Measurements from ENCODE around the gene RNF121. TPM values are rescaled to one million over a fixed set of nuclear protein-coding genes. Genes with fewer than 3 reads are reported as not detected.

Gene RNF121
- total and polyA plus RNA-seq, 7 donors, result 23.0 to 51.7 (median 27.5) TPM

DNA sequence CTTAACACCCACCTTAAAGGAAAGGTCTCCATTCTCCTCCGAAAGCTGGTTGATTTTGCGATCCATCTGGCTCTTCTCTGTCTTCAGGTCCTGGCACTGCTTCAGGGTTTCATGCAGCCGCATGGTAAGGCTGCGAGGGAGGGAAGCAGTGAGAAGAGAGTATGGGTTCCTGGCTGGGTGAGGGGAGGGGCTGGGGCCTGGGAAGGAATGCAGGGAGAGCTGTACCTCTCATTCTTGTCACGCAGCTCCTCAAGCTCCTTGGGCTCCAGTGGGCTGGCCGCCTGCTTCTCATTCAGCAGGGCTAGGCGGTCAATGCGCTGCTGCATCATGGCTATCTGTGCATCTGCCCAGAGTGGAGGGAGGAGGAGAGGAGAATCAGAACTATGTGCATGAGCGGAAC, 89.3 kb downstream of the RNF121 start:
- Histone ChIP-seq H3K4me1 (peaks cover 20% of the 10 kb centered on the region), H3K9me3 (no peaks in the 10 kb centered on the region), H3K27ac (no peak overlapping the region), H3K36me3 (ENCODE audit: insufficient read depth in 1 of 2, low read depth in 1 of 2) (peaks cover 19 to 100% of the 10 kb centered on the region in 2 donors), H3K27me3 (ENCODE audit: insufficient read depth in 3 of 3, low read length in 2 of 3) (no peaks in the 10 kb centered on the region), H3K4me3 (no peak overlapping the region)
- TF ChIP-seq, protein P1, sequence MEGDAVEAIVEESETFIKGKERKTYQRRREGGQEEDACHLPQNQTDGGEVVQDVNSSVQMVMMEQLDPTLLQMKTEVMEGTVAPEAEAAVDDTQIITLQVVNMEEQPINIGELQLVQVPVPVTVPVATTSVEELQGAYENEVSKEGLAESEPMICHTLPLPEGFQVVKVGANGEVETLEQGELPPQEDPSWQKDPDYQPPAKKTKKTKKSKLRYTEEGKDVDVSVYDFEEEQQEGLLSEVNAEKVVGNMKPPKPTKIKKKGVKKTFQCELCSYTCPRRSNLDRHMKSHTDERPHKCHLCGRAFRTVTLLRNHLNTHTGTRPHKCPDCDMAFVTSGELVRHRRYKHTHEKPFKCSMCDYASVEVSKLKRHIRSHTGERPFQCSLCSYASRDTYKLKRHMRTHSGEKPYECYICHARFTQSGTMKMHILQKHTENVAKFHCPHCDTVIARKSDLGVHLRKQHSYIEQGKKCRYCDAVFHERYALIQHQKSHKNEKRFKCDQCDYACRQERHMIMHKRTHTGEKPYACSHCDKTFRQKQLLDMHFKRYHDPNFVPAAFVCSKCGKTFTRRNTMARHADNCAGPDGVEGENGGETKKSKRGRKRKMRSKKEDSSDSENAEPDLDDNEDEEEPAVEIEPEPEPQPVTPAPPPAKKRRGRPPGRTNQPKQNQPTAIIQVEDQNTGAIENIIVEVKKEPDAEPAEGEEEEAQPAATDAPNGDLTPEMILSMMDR (IDR thresholded peaks at IDR 0.05), result no peak
- intact Hi-C loops (cut with DNase I), result loop anchor here (10.0 kb wide), 1 partner anchor 217 kb away; no protein-coding TSS in a partner anchor
- no peak for ATAC-seq
- no peak for DNase-seq
- WGBS, 3 donors, result 91 to 94% (median 92%) methylated on average over 9 of the region's 9 CpGs

DNA sequence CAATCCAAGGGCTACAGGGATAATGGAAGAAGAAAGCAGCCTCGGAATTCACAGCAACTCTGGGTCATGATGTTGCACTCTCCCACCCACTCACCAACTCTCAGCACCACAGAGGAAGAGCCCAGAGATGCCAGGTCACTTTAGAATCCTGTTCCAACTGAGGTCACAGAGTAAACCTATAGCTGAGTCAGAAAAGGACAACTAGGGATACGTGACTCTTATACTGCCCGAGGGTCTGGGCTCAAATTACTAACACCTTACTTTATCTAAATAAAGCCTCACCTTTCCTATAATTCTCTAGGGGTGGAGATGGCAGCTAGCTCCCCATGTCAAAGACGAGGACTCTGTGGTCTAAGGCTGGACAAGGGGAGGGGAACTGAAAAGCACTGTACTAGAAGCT, 94.5 kb downstream of the RNF121 start:
- TF ChIP-seq, protein P1 (IDR thresholded peaks at IDR 0.05), result no peak
- ATAC-seq (no peak), DNase-seq (no peak)
- Histone ChIP-seq H3K4me3 (no peak overlapping the region), H3K4me1 (peaks cover 27% of the 10 kb centered on the region), H3K36me3 (ENCODE audit: insufficient read depth in 1 of 2, low read depth in 1 of 2) (peaks cover 28 to 97% of the 10 kb centered on the region in 2 donors), H3K27me3 (ENCODE audit: insufficient read depth in 3 of 3, low read length in 2 of 3) (no peaks in the 10 kb centered on the region), H3K9me3 (no peaks in the 10 kb centered on the region), H3K27ac (no peak overlapping the region)
- intact Hi-C loops (cut with DNase I), result no loop called here
- WGBS, 3 donors, result 64 to 80% (median 66%) methylated on average over 4 of the region's 4 CpGs

DNA sequence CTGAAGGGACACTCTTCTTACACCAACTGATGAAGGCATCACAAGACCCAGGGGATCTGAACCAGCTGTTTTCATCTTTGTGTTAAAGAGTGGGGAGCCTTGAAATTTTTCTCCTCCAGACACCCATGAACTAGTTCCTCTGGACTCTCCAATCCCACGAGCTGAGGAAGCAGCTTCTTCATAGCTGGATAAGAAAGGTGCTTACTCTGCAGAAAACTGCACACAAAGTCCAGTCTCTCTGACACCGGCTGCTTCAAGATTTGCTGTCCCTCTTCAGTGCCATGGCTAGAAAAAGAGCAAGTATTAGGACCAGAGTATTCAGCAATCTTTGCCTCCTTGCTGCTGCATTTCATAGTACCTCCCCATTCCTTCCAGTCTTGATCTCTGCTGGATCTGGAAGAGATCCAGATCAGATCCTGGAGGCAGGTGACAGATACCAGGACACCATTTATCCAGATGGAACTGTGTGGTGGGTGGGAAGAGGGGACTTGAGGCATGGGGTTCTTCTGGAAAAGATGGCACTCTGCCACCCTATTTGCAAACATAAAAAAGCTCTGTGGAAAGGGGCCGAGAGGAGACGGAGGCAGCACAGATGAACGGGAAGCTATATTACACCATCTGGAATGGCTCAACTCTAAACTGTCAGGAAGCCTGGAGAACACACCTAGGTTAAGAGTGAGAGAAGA, 95.4 kb downstream of the RNF121 start:
- H3K27ac ChIP-seq, result peak overlapping the region; percentile 50

DNA sequence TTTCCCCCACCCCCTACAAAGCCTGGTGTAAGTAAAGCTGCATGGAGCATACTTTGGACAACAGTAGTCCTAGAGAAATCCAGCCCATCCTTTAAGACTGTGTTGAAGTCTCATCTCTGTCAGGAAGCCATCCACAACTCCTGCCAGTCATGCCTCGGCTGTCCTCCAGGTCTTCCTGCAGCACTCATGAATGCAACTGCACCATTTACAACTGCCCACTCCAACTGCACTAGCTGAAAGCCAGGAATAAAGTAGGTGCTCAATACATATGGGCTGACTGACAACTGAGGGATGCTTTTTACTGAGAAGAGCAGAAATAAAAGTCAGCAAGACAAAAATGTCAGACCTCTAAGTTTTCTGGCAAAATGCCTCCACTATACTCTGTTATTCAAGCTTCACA, 97.2 kb downstream of the RNF121 start:
- 13 to 35% (median 20%) methylated on average over 1 of the region's 1 CpG for WGBS, 3 donors
- H3K4me1 ChIP-seq, result peaks cover 39% of the 10 kb centered on the region
- no peaks in the 10 kb centered on the region for H3K9me3 ChIP-seq
- H3K36me3 ChIP-seq (ENCODE audit: insufficient read depth in 1 of 2, low read depth in 1 of 2), result peaks cover 20 to 93% of the 10 kb centered on the region in 2 donors
- DNase-seq (no peak), ATAC-seq (peak in 3 of 4 donors; percentile 32 to 71 (median 59))
- intact Hi-C loops (cut with DNase I), result loop anchor here in 1 of 2 donors (2.0 kb wide), 1 partner anchor 65 kb away; no protein-coding TSS in a partner anchor
- TF ChIP-seq, protein P1 (IDR thresholded peaks at IDR 0.05), result no peak
- peak overlapping the region; percentile 57 for H3K27ac ChIP-seq
- H3K27me3 ChIP-seq (ENCODE audit: insufficient read depth in 3 of 3, low read length in 2 of 3), result no peaks in the 10 kb centered on the region
- no peak overlapping the region for H3K4me3 ChIP-seq

More for the DNA sequence above, 95.4 kb downstream of the RNF121 start:
- ATAC-seq (no peak), DNase-seq (no peak)
- no peaks in the 10 kb centered on the region for H3K9me3 ChIP-seq
- peaks cover 27 to 97% of the 10 kb centered on the region in 2 donors for H3K36me3 ChIP-seq (ENCODE audit: insufficient read depth in 1 of 2, low read depth in 1 of 2)
- peaks cover 29% of the 10 kb centered on the region for H3K4me1 ChIP-seq
- H3K27me3 ChIP-seq (ENCODE audit: insufficient read depth in 3 of 3, low read length in 2 of 3), result no peaks in the 10 kb centered on the region
- WGBS, 3 donors, result 39 to 57% (median 47%) methylated on average over 5 of the region's 5 CpGs
- intact Hi-C loops (cut with DNase I), result loop anchor here in 1 of 2 donors (1.0 kb wide), 1 partner anchor 119 kb away; no protein-coding TSS in a partner anchor
- TF ChIP-seq, protein P1 (IDR thresholded peaks at IDR 0.05), result no peak
- H3K4me3 ChIP-seq, result no peak overlapping the region

Data from psoas muscle (tissue), 8 donors.